ENCODE data around the gene GPHN.

- TF ChIP-seq CTCF (IDR thresholded peaks at IDR 0.05), result no peak
- no peak for TF ChIP-seq POLR2AphosphoS5 (IDR thresholded peaks at IDR 0.05)
- TF ChIP-seq POLR2A (IDR thresholded peaks at IDR 0.05), result no peak
- TF ChIP-seq EP300 (IDR thresholded peaks at IDR 0.05), result no peak
Observed at GRCh38 chr14:67172520-67172919, 664.6 kb downstream of the GPHN start.

All from upper lobe of left lung (tissue), 4 donors.